Right lobe of liver (tissue), 6 donors: Measurements from ENCODE around the gene PTAR1. TPM values are rescaled to one million over a fixed set of nuclear protein-coding genes. Genes with fewer than 3 reads are reported as not detected.
"Not testable (repeated sequence)": the region's sequence is repeated elsewhere in the genome, so short reads cannot be mapped to it uniquely, and the experiment has no call there.

ENCODE experiments used
- ATAC-seq, 4 donors: fragments of 200-7000 bp; cut with Tn5 transposase; one replicate each; pipeline ENCODE4 v1.9.1; 2020; ENCODE audit warnings: mild to moderate bottlenecking in 4 of 4, moderate library complexity in 4 of 4
- DNase-seq, 3 donors: peaks; one replicate each; pipeline ENCODE4 v3.0.0-alpha.2; 2020
- H3K27ac ChIP-seq, 3 donors: fragments of 200-600 bp; one replicate each; pipeline ENCODE4 v1.8.0; 2022
- H3K27me3 ChIP-seq, 2 donors: fragments of 200-600 bp; one replicate each; pipeline ENCODE4 v1.8.0; 2022
- H3K36me3 ChIP-seq, 4 donors: fragments of 200-600 bp; sonication (generic) in 1 of 4; one replicate each; pipeline versions ENCODE4 v1.5.1 to v1.8.0; 2017 to 2022; ENCODE audit warnings: control low read depth in 1 of 4
- H3K4me1 ChIP-seq, 4 donors: fragments of 200-600 bp; sonication (generic) in 1 of 4; one replicate each; pipeline versions ENCODE4 v1.5.1 to v1.8.0; 2017 to 2022; ENCODE audit warnings: control low read depth in 1 of 4
- H3K4me3 ChIP-seq, 3 donors: fragments of 200-600 bp; one replicate each; pipeline ENCODE4 v1.8.0; 2022
- H3K9me3 ChIP-seq, 4 donors: fragments of 200-600 bp; sonication (generic) in 1 of 4; one replicate each; pipeline versions ENCODE4 v1.5.1 to v1.8.0; 2017 to 2022; ENCODE audit warnings: control low read depth in 1 of 4
- CTCF ChIP-seq, 4 donors: fragments of 200-600 bp in 3 of 4; fragments of 450-650 bp in 1 of 4; IDR thresholded peaks; one replicate each; pipeline versions ENCODE4 v1.5.1 to v1.8.0; 2016 to 2022; ENCODE audit warnings: antibody characterized with exemption in 4 of 4, mild to moderate bottlenecking in 2 of 4
- POLR2A ChIP-seq: fragments of 450-650 bp; IDR thresholded peaks from one replicate; pipeline ENCODE4 v1.6.1; 2017; ENCODE audit warnings: antibody characterized with exemption, mild to moderate bottlenecking
- WGBS: methylation state at CpG from one replicate; pipeline ENCODE4 v1.1.6; 2018; ENCODE audit warnings: low coverage, low lambda C conversion rate; ENCODE audit not compliant: insufficient coverage; ENCODE audit errors: missing lambda C conversion rate; 5-methylcytosine and 5-hydroxymethylcytosine counted together
- intact Hi-C, 2 donors: fragments of 100-400 bp; cut with DNase I; formaldehyde crosslinking; loops; one replicate each; pipeline versions ENCODE4 v1.11.2 to v1.14.1; 2022
- total RNA-seq, 6 experiments: library from RNA; depleted of rRNA in 2 of 6; stranded (reverse); fragments of >200 nt in 2 of 6; fragmentation: NEBNext Ultra II Directional in 3 of 6; extraction: Animal tissue kit (Norgen Biotek cat#: 25700) in 3 of 6; gene quantifications; one replicate each; pipeline versions ENCODE4 v1.1.0 to v1.2.4, GENCODE V29; 2016 to 2023
- donor health status: DM: no; HTN: yes; CAD: no.
- donor health status: DM: no; HTN: no; CAD: no.
- donor health status: DM: no; HTN: no; CAD: no.
- donor health status: DM: no; HTN: yes; CAD: no.
- donor health status: DM: no; HTN: yes; CAD: no.

Gene PTAR1
- total RNA-seq, 6 experiments from 2014 or later = 21.5 to 33.3 (median 27.0) TPM

DNA sequence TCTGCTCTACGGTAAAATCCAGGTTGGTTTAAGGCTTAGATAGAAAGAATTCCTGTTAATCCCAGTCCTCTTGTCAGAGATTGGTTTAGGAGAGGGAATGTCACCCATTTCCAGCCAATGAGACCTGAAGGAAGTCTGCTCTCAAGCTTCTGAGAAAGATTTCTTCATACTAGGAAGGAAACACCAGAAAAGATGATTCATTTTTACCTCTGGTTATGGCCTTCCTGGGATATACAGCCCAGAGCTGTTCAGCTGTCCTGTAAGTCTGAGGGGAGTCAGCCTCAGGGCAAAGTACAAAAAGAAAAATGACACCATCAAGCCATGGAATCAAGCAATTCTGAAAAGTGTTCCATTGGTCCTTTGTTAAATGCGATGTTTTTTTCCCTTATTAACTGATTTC lies 42.2 kb upstream of the PTAR1 start:
- intact Hi-C loops = no loop called here
- Histone ChIP-seq H3K9me3 (no peaks in the 10 kb centered on the region), H3K27me3 (no peaks in the 10 kb centered on the region), H3K27ac (no peak overlapping the region), H3K36me3 (no peaks in the 10 kb centered on the region), H3K4me1 (no peaks in the 10 kb centered on the region), H3K4me3 (no peak overlapping the region)
- ATAC-seq (no peak), DNase-seq (no peak)
- TF ChIP-seq POLR2A (no peak), CTCF (IDR thresholded peaks at IDR 0.05) (no peak)
- 71% methylated on average over 2 of the region's 2 CpGs for WGBS

- H3K27me3 ChIP-seq, DNase-seq, H3K4me3 ChIP-seq, H3K9me3 ChIP-seq, ATAC-seq, H3K27ac ChIP-seq, intact Hi-C loops, H3K36me3 ChIP-seq, H3K4me1 ChIP-seq: not testable (repeated sequence)
- 52% methylated on average over 5 of the region's 5 CpGs for WGBS
Measured at GRCh38 chr9:69800027-69800426, 40.2 kb upstream of the PTAR1 start.

GRCh38 chr9:69799521-69799920 lies 39.7 kb upstream of the PTAR1 start:
- DNase-seq, intact Hi-C loops, H3K36me3 ChIP-seq, H3K4me1 ChIP-seq, H3K4me3 ChIP-seq, H3K9me3 ChIP-seq, H3K27ac ChIP-seq, H3K27me3 ChIP-seq, ATAC-seq: not testable (repeated sequence)
- 91% methylated on average over 6 of the region's 18 CpGs for WGBS

DNA sequence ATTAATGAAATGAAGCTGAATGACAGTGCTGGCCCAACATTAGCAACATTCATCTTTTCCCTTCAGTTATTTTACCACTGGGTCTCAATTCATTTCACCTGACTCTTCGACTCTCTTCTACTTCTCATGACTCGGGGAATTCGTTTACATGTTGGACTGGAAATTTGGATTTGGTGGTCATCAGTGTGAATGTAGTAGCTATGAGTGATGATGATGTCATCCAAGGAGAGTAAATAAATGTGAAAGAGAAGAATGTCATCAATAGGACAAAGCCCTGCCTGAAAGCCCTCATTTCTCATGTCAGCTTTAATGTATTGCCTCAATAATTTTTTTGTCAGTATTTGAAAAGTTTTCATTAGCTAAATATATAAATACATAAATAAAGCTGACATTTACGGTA lies 38.9 kb upstream of the PTAR1 start:
- TF ChIP-seq POLR2A (no peak), CTCF (IDR thresholded peaks at IDR 0.05) (no peak)
- DNase-seq = no peak
- Histone ChIP-seq H3K9me3 (no peaks in the 10 kb centered on the region), H3K27ac (no peak overlapping the region), H3K4me3 (no peak overlapping the region), H3K36me3 (no peaks in the 10 kb centered on the region), H3K4me1 (no peaks in the 10 kb centered on the region), H3K27me3 (no peaks in the 10 kb centered on the region)
- ATAC-seq = no peak
- intact Hi-C loops = no loop called here
- 76% methylated on average over 4 of the region's 4 CpGs for WGBS

DNA sequence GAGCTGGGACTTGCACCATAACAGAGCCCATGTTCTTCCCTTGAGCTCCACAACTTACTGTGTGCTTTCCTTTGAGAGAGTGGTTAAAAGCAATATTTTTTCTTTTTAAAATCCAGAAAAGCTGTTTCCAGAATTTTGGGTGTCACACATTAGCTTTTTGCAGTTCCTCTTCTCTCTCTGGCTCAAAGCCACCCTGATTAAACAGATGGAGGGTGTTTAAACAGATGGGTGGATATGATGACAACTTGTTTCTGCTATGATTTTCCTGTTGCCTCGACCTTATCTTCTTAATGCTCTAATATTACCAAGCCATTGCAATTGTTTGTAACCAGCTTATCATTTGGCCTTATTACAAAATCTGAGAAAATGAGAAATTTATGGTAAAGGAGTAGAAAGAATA lies 37.9 kb upstream of the PTAR1 start:
- no peak overlapping the region for H3K27ac ChIP-seq
- intact Hi-C loops = no loop called here
- H3K4me1 ChIP-seq = no peaks in the 10 kb centered on the region
- TF ChIP-seq CTCF (IDR thresholded peaks at IDR 0.05) = no peak
- no peak for TF ChIP-seq POLR2A
- H3K36me3 ChIP-seq = no peaks in the 10 kb centered on the region
- ATAC-seq (no peak), DNase-seq (no peak)
- no peaks in the 10 kb centered on the region for H3K9me3 ChIP-seq
- H3K4me3 ChIP-seq = no peak overlapping the region
- no peaks in the 10 kb centered on the region for H3K27me3 ChIP-seq
- 0% methylated on average over 1 of the region's 1 CpG for WGBS

DNA sequence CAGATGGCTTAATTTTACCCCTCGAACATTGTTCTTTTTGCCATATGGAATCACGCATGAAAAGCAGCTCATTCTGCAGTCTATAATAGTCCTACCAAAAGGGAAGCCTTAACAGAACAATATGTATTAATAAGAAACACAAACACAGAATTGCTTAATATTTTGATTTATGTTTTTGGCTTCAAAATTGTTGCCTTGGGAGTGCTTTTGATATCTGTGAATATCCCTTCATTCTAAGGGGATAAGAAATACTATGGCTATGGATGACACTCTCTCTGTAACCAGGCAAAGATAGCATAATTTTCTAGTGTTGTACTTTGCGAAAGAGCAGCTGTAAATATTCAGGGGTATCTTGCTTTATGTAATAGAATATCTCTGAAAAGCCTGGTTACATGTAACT lies 34.5 kb upstream of the PTAR1 start:
- ATAC-seq = no peak
- intact Hi-C loops = no loop called here
- no peaks in the 10 kb centered on the region for H3K4me1 ChIP-seq
- WGBS = 87% methylated on average over 3 of the region's 3 CpGs
- no peaks in the 10 kb centered on the region for H3K36me3 ChIP-seq
- no peak overlapping the region for H3K27ac ChIP-seq
- no peak overlapping the region for H3K4me3 ChIP-seq
- DNase-seq = no peak
- no peaks in the 10 kb centered on the region for H3K9me3 ChIP-seq
- TF ChIP-seq CTCF (IDR thresholded peaks at IDR 0.05) (no peak), POLR2A (no peak)
- H3K27me3 ChIP-seq = no peaks in the 10 kb centered on the region
